Measurements from ENCODE around the gene PUS7.
"Not testable (repeated sequence)": the region's sequence is repeated elsewhere in the genome, so short reads cannot be mapped to it uniquely, and the experiment has no call there.

The PUS7 gene

DNA sequence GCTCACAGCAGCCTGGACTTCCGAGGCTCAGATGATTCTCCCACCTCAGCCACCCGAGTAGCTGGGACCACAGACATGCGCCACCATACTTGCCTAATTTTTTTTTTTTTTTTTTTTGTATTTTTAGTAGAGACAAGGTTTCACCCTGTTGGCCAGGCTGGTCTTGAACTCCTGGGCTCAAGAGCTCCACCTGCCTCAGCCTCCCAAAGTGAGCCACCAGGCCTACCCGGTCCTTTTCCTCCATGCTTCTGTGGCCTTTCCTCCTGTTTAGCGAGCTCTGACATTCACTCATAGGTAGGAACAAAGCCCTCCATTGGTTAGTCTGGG is 83.3 kb downstream of the PUS7 start:
- peaks cover 0 to 1% (median 0%) of the 10 kb centered on the region in 5 experiments for H3K9me3 ChIP-seq (ENCODE audit: control extremely low read depth in 1 of 5, control insufficient read depth in 4 of 5, insufficient read depth in 2 of 5, low read depth in 1 of 5, low read length in 4 of 5)
- WGBS (ENCODE audit: insufficient coverage), result 83% methylated on average over 1 of the region's 5 CpGs
- no peak overlapping the region for H3K4me3 ChIP-seq (ENCODE audit: control insufficient read depth in 1 of 7, extremely low read depth in 1 of 7, insufficient read depth in 4 of 7, low read depth in 2 of 7, low read length in 6 of 7)
- no peaks in the 10 kb centered on the region for H3K4me1 ChIP-seq (ENCODE audit: control extremely low read depth in 1 of 4, control insufficient read depth in 4 of 4, insufficient read depth in 4 of 4, low read length in 3 of 4)
- no peak overlapping the region for H3K27ac ChIP-seq (ENCODE audit: insufficient read depth in 1 of 2, low read depth in 1 of 2, low read length in 2 of 2, poor library complexity in 1 of 2, severe bottlenecking in 2 of 2)
- CTCF ChIA-PET, result interaction anchor here (2.5 kb wide), 1 partner anchor 9 kb away, joined by 10 read pairs; no protein-coding TSS in a partner anchor
- H3K27me3 ChIP-seq (replicated peaks in 2 of 5; ENCODE audit: control insufficient read depth in 4 of 5, insufficient read depth in 5 of 5, low read length in 4 of 5), result no peaks in the 10 kb centered on the region
- no peaks in the 10 kb centered on the region for H3K36me3 ChIP-seq (ENCODE audit: control insufficient read depth in 4 of 4, insufficient read depth in 4 of 4, low read length in 3 of 4)
- DNase-seq, result no peak
- POLR2A ChIA-PET, result interaction anchor here (0.7 kb wide), 1 partner anchor 143 kb away, joined by 3 read pairs; the partner anchor contains the start of gene EFCAB10

GRCh38 chr7:105438254-105438653 is 83.8 kb downstream of the PUS7 start:
- no peak overlapping the region for H3K27ac ChIP-seq (ENCODE audit: insufficient read depth in 1 of 2, low read depth in 1 of 2, low read length in 2 of 2, poor library complexity in 1 of 2, severe bottlenecking in 2 of 2)
- POLR2A ChIA-PET, result no interaction called here
- H3K36me3 ChIP-seq (ENCODE audit: control insufficient read depth in 4 of 4, insufficient read depth in 4 of 4, low read length in 3 of 4), result no peaks in the 10 kb centered on the region
- no peaks in the 10 kb centered on the region for H3K27me3 ChIP-seq (replicated peaks in 2 of 5; ENCODE audit: control insufficient read depth in 4 of 5, insufficient read depth in 5 of 5, low read length in 4 of 5)
- H3K4me3 ChIP-seq (ENCODE audit: control insufficient read depth in 1 of 7, extremely low read depth in 1 of 7, insufficient read depth in 4 of 7, low read depth in 2 of 7, low read length in 6 of 7), result no peak overlapping the region
- no peak for DNase-seq
- H3K4me1 ChIP-seq (ENCODE audit: control extremely low read depth in 1 of 4, control insufficient read depth in 4 of 4, insufficient read depth in 4 of 4, low read length in 3 of 4), result no peaks in the 10 kb centered on the region
- peaks cover 0 to 1% (median 0%) of the 10 kb centered on the region in 5 experiments for H3K9me3 ChIP-seq (ENCODE audit: control extremely low read depth in 1 of 5, control insufficient read depth in 4 of 5, insufficient read depth in 2 of 5, low read depth in 1 of 5, low read length in 4 of 5)
- CTCF ChIA-PET, result no interaction called here
- 100% methylated on average over 1 of the region's 1 CpG for WGBS (ENCODE audit: insufficient coverage)

- CTCF ChIA-PET; H3K27me3 ChIP-seq (replicated peaks in 2 of 5; ENCODE audit: control insufficient read depth in 4 of 5, insufficient read depth in 5 of 5, low read length in 4 of 5); H3K27ac ChIP-seq (ENCODE audit: insufficient read depth in 1 of 2, low read depth in 1 of 2, low read length in 2 of 2, poor library complexity in 1 of 2, severe bottlenecking in 2 of 2); H3K4me1 ChIP-seq (ENCODE audit: control extremely low read depth in 1 of 4, control insufficient read depth in 4 of 4, insufficient read depth in 4 of 4, low read length in 3 of 4); H3K9me3 ChIP-seq (ENCODE audit: control extremely low read depth in 1 of 5, control insufficient read depth in 4 of 5, insufficient read depth in 2 of 5, low read depth in 1 of 5, low read length in 4 of 5); H3K36me3 ChIP-seq (ENCODE audit: control insufficient read depth in 4 of 4, insufficient read depth in 4 of 4, low read length in 3 of 4); DNase-seq; POLR2A ChIA-PET; H3K4me3 ChIP-seq (ENCODE audit: control insufficient read depth in 1 of 7, extremely low read depth in 1 of 7, insufficient read depth in 4 of 7, low read depth in 2 of 7, low read length in 6 of 7): not testable (repeated sequence)
- WGBS (ENCODE audit: insufficient coverage), result 100% methylated on average over 2 of the region's 6 CpGs
These were observed 84.7 kb downstream of the PUS7 start for GRCh38 chr7:105437356-105437755.

DNA sequence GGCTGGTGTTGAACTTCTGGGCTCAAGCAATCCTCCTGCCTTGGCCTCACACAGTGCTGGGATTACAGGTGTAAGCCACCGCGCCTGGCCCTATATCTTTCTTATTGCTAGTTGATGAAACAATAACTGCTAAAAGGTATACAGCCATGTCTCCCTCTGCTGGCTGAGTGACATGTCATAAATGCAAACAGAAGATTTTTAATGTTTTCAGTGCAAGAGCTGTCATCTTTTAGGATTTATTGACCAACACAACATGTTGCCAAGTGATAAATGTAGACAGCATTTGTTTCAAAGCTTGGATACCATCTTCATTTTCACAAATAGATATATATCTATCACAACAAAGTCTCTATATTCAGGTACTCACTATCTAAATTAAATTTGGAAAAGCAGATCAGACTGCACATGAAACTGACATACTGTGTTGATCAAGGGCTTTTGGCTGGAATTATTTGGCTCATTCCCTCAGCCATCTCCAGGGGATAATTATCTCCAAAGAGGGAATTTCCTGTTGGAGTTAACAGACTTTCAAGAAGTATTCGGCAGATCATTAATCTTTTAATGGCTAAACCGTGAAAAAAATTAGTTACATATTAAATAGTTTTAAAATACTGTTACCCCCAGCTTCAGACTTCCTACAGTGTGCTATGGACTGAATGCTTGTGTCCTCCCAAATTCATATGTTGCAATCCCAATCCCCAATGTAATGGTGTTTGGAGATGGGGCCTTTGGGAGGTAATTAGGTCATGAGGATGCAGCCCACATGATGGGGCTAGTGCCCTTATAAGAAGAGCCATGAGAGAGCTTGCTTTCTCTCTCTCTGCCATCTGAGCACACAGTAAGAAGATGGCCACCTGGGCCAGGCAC is 92.1 kb downstream of the PUS7 start:
- ChIA-PET POLR2A (interaction anchor here (0.7 kb wide), 1 partner anchor 193 kb away, joined by 6 read pairs; no protein-coding TSS in a partner anchor), CTCF (interaction anchor here (0.8 to 2.7 kb wide), 5 partner anchors 10 to 504 kb away, joined by 3 to 10 read pairs (median 3); no protein-coding TSS in a partner anchor)
- Histone ChIP-seq H3K9me3 (ENCODE audit: control extremely low read depth in 1 of 5, control insufficient read depth in 4 of 5, insufficient read depth in 2 of 5, low read depth in 1 of 5, low read length in 4 of 5) (no peaks in the 10 kb centered on the region), H3K36me3 (ENCODE audit: control insufficient read depth in 4 of 4, insufficient read depth in 4 of 4, low read length in 3 of 4) (no peaks in the 10 kb centered on the region), H3K4me1 (ENCODE audit: control extremely low read depth in 1 of 4, control insufficient read depth in 4 of 4, insufficient read depth in 4 of 4, low read length in 3 of 4) (no peaks in the 10 kb centered on the region), H3K4me3 (ENCODE audit: control insufficient read depth in 1 of 7, extremely low read depth in 1 of 7, insufficient read depth in 4 of 7, low read depth in 2 of 7, low read length in 6 of 7) (no peak overlapping the region), H3K27me3 (replicated peaks in 2 of 5; ENCODE audit: control insufficient read depth in 4 of 5, insufficient read depth in 5 of 5, low read length in 4 of 5) (no peaks in the 10 kb centered on the region), H3K27ac (ENCODE audit: insufficient read depth in 1 of 2, low read depth in 1 of 2, low read length in 2 of 2, poor library complexity in 1 of 2, severe bottlenecking in 2 of 2) (no peak overlapping the region)
- WGBS (ENCODE audit: insufficient coverage), result no CpG with 5 or more reads among the region's 4 CpGs
- peak; percentile 51 to 64 (median 58) for DNase-seq

DNA sequence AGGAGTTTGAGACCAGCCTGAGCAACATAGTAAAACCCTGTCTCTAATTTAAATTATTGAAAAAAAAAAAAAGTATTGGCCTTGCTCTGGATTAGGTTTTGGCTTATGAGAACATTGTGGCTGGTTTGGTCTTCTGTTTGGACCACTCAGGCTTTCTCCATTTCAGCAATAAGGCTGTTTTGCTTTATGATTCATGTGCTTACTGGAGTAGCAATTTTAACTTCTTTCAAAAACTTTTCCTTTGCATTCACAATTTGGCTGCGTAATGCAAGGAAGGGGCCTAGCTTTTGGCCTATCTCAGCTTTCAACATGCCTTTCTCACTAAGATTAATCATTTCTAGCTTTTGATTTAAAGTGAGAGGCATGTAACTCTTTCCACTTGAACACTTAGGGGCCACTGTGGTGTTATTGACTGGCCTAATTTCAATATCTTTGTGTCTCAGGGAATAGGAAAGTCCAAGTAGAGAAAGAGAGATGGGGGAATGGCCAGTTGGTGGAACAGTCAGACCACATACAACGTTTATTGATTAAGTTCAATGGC is 95.4 kb downstream of the PUS7 start:
- ChIA-PET POLR2A (no interaction called here), CTCF (no interaction called here)
- no peak overlapping the region for H3K27ac ChIP-seq (ENCODE audit: insufficient read depth in 1 of 2, low read depth in 1 of 2, low read length in 2 of 2, poor library complexity in 1 of 2, severe bottlenecking in 2 of 2)
- WGBS (ENCODE audit: insufficient coverage), result no CpG with 5 or more reads among the region's 2 CpGs
- no peak overlapping the region for H3K4me3 ChIP-seq (ENCODE audit: control insufficient read depth in 1 of 7, extremely low read depth in 1 of 7, insufficient read depth in 4 of 7, low read depth in 2 of 7, low read length in 6 of 7)
- H3K4me1 ChIP-seq (ENCODE audit: control extremely low read depth in 1 of 4, control insufficient read depth in 4 of 4, insufficient read depth in 4 of 4, low read length in 3 of 4), result no peaks in the 10 kb centered on the region
- H3K36me3 ChIP-seq (ENCODE audit: control insufficient read depth in 4 of 4, insufficient read depth in 4 of 4, low read length in 3 of 4), result no peaks in the 10 kb centered on the region
- DNase-seq, result no peak
- no peaks in the 10 kb centered on the region for H3K27me3 ChIP-seq (replicated peaks in 2 of 5; ENCODE audit: control insufficient read depth in 4 of 5, insufficient read depth in 5 of 5, low read length in 4 of 5)
- no peaks in the 10 kb centered on the region for H3K9me3 ChIP-seq (ENCODE audit: control extremely low read depth in 1 of 5, control insufficient read depth in 4 of 5, insufficient read depth in 2 of 5, low read depth in 1 of 5, low read length in 4 of 5)

GRCh38 chr7:105423987-105424386 is 98.1 kb downstream of the PUS7 start:
- no CpG with 5 or more reads among the region's 2 CpGs for WGBS (ENCODE audit: insufficient coverage)
- ChIA-PET POLR2A (no interaction called here), CTCF (no interaction called here)
- no peak overlapping the region for H3K4me3 ChIP-seq (ENCODE audit: control insufficient read depth in 1 of 7, extremely low read depth in 1 of 7, insufficient read depth in 4 of 7, low read depth in 2 of 7, low read length in 6 of 7)
- H3K9me3 ChIP-seq (ENCODE audit: control extremely low read depth in 1 of 5, control insufficient read depth in 4 of 5, insufficient read depth in 2 of 5, low read depth in 1 of 5, low read length in 4 of 5), result no peaks in the 10 kb centered on the region
- DNase-seq, result no peak
- no peaks in the 10 kb centered on the region for H3K4me1 ChIP-seq (ENCODE audit: control extremely low read depth in 1 of 4, control insufficient read depth in 4 of 4, insufficient read depth in 4 of 4, low read length in 3 of 4)
- H3K36me3 ChIP-seq (ENCODE audit: control insufficient read depth in 4 of 4, insufficient read depth in 4 of 4, low read length in 3 of 4), result no peaks in the 10 kb centered on the region
- H3K27me3 ChIP-seq (replicated peaks in 2 of 5; ENCODE audit: control insufficient read depth in 4 of 5, insufficient read depth in 5 of 5, low read length in 4 of 5), result no peaks in the 10 kb centered on the region
- no peak overlapping the region for H3K27ac ChIP-seq (ENCODE audit: insufficient read depth in 1 of 2, low read depth in 1 of 2, low read length in 2 of 2, poor library complexity in 1 of 2, severe bottlenecking in 2 of 2)

DNA sequence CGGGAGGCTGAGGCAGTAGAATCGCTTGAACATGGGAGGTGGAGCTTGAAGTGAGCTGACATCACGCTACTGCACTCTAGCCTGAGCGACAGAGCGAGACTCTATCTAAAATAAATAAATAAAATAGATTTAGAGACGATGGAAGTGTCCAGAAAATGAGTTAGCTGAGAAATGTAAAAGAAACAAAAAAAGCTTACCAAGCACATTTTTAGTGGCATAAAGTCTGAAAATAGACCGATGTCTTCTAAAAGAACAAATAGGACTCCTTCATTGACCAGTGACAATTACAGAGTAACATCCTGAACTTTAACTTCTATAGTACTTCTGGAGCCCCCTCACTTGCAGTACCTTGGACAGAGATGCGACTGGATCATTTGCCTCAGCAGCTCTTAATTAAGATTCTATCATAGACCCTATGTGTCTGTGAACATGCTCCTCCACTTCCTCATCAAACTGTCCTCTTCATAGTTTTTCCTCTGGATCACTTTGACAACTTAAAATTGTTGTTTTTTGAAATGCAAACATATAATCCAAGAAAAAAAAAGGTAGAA is 108.1 kb downstream of the PUS7 start:
- Histone ChIP-seq H3K27ac (ENCODE audit: insufficient read depth in 1 of 2, low read depth in 1 of 2, low read length in 2 of 2, poor library complexity in 1 of 2, severe bottlenecking in 2 of 2) (no peak overlapping the region), H3K4me3 (ENCODE audit: control insufficient read depth in 1 of 7, extremely low read depth in 1 of 7, insufficient read depth in 4 of 7, low read depth in 2 of 7, low read length in 6 of 7) (no peak overlapping the region), H3K27me3 (replicated peaks in 2 of 5; ENCODE audit: control insufficient read depth in 4 of 5, insufficient read depth in 5 of 5, low read length in 4 of 5) (no peaks in the 10 kb centered on the region), H3K36me3 (ENCODE audit: control insufficient read depth in 4 of 4, insufficient read depth in 4 of 4, low read length in 3 of 4) (no peaks in the 10 kb centered on the region), H3K9me3 (ENCODE audit: control extremely low read depth in 1 of 5, control insufficient read depth in 4 of 5, insufficient read depth in 2 of 5, low read depth in 1 of 5, low read length in 4 of 5) (no peaks in the 10 kb centered on the region), H3K4me1 (ENCODE audit: control extremely low read depth in 1 of 4, control insufficient read depth in 4 of 4, insufficient read depth in 4 of 4, low read length in 3 of 4) (no peaks in the 10 kb centered on the region)
- ChIA-PET POLR2A (no interaction called here), CTCF (no interaction called here)
- WGBS (ENCODE audit: insufficient coverage), result 100% methylated on average over 1 of the region's 8 CpGs
- DNase-seq, result peak in 1 of 3 donors; percentile 13
